ENCODE results near the gene OLFML1.
A peak's percentile ranks its signal among the peaks of the same experiment; 100 is the strongest.

OLFML1 gene

GRCh38 chr11:7489376-7489775 is 4.1 kb downstream of the OLFML1 start:
- TF ChIP-seq CTCF (IDR thresholded peaks at IDR 0.05; ENCODE audit: unreplicated experiment in 3 of 3), result no peak
- peaks cover 13% of the 10 kb centered on the region for H3K36me3 Mint-ChIP-seq (ENCODE audit: low read depth)
- peaks cover 34% of the 10 kb centered on the region for H3K4me1 Mint-ChIP-seq
- H3K27me3 Mint-ChIP-seq (ENCODE audit: low read depth), result no peaks in the 10 kb centered on the region
- no peak overlapping the region for H3K27ac Mint-ChIP-seq
- H3K4me3 Mint-ChIP-seq, result no peak overlapping the region
- H3K9me3 Mint-ChIP-seq, result no peaks in the 10 kb centered on the region

DNA sequence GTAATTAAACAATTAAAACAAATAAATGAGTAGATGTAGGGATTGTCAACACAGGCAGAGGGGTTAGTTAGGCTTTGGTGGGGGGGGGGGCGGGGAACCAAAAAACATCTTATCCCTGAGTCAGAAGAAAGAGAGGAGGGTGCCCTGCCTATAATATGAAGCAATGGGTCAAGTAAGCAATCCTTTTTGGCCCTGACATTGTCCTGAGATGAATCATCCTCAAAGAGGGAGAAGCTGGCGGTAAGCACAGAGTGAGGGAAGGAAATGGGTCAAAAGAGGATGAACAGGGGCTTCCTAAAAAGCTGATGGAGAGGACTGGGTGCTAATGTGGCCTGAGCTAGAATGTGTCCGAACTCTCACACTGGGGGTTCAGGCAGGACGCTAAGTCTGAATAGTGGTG is 4.7 kb downstream of the OLFML1 start:
- Mint-ChIP-seq H3K27ac (no peak overlapping the region), H3K4me3 (no peak overlapping the region), H3K9me3 (no peaks in the 10 kb centered on the region), H3K27me3 (ENCODE audit: low read depth) (no peaks in the 10 kb centered on the region), H3K4me1 (peaks cover 29% of the 10 kb centered on the region), H3K36me3 (ENCODE audit: low read depth) (peaks cover 13% of the 10 kb centered on the region)
- TF ChIP-seq CTCF (IDR thresholded peaks at IDR 0.05; ENCODE audit: unreplicated experiment in 3 of 3), result no peak

- H3K9me3 Mint-ChIP-seq, result no peaks in the 10 kb centered on the region
- TF ChIP-seq CTCF (IDR thresholded peaks at IDR 0.05; ENCODE audit: unreplicated experiment in 3 of 3), result no peak
- H3K36me3 Mint-ChIP-seq (ENCODE audit: low read depth), result peaks cover 13% of the 10 kb centered on the region
- H3K27me3 Mint-ChIP-seq (ENCODE audit: low read depth), result no peaks in the 10 kb centered on the region
- peaks cover 25% of the 10 kb centered on the region for H3K4me1 Mint-ChIP-seq
- peak overlapping the region in 1 of 3 experiments; percentile 11 for H3K27ac Mint-ChIP-seq
- H3K4me3 Mint-ChIP-seq, result peak overlapping the region in 2 of 3 experiments; percentile 19 to 37
Measured at GRCh38 chr11:7490535-7490934, 5.2 kb downstream of the OLFML1 start.

- Mint-ChIP-seq H3K9me3 (no peaks in the 10 kb centered on the region), H3K4me3 (no peak overlapping the region), H3K36me3 (ENCODE audit: low read depth) (peaks cover 17% of the 10 kb centered on the region), H3K4me1 (peaks cover 18% of the 10 kb centered on the region), H3K27ac (no peak overlapping the region), H3K27me3 (ENCODE audit: low read depth) (no peaks in the 10 kb centered on the region)
- TF ChIP-seq CTCF (IDR thresholded peaks at IDR 0.05; ENCODE audit: unreplicated experiment in 3 of 3), result no peak
Measured at GRCh38 chr11:7492253-7492652, 6.9 kb downstream of the OLFML1 start.

DNA sequence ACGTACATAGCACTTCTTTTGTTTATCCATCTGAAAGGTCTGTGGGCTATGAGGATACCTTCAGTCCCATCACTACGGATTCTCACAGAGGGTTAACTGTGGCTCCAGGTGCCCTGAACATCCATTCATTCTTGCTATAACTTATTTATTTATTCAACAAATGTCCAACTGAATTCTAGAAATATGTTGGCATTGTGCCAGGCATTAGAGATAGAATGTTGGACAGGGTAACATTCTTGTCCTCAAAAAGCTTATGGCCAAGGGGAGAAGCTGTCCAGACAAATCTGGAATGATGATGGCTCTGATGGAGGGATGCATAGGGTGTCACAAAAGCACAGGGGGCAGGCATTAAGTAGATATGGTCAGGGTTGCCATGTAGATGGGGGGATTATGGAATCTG is 8.4 kb downstream of the OLFML1 start:
- H3K4me3 Mint-ChIP-seq, result no peak overlapping the region
- no peaks in the 10 kb centered on the region for H3K9me3 Mint-ChIP-seq
- no peak overlapping the region for H3K27ac Mint-ChIP-seq
- no peaks in the 10 kb centered on the region for H3K27me3 Mint-ChIP-seq (ENCODE audit: low read depth)
- TF ChIP-seq CTCF (IDR thresholded peaks at IDR 0.05; ENCODE audit: unreplicated experiment in 3 of 3), result no peak
- peaks cover 14% of the 10 kb centered on the region for H3K4me1 Mint-ChIP-seq
- H3K36me3 Mint-ChIP-seq (ENCODE audit: low read depth), result peaks cover 12% of the 10 kb centered on the region

DNA sequence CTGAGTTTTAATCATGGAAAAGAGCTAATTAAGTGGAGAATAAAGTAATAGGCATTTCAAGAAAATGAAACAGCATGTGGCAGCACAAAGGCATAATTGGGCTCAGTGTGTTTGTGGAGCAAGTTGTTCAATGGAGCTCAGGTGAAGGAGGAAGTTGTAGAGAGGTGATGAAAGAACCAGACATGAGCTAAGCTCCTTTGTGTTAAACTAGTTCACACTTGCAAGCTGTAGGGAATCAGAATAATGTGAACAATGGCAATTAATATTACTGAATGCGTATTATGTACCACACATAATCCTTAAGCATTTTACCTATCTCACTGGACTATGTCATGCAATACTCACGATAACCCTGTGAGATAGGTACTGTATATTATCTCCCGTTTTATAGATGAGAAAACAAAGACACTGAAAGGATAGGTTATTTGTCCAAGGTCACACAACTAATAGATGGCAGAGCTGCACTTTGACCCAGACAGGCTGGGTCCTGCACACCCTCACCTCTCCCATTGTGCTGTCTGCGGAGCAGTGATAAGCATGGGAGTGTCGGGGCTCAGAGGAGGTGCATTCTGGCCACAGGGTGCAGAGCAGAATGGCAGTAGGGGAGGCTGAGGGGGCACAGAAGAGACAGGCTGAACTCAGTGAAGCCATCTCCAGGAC is 8.9 kb downstream of the OLFML1 start:
- Mint-ChIP-seq H3K9me3 (no peaks in the 10 kb centered on the region), H3K27ac (no peak overlapping the region)

More for the DNA sequence above, 8.9 kb downstream of the OLFML1 start:
- Mint-ChIP-seq H3K4me1 (peaks cover 16% of the 10 kb centered on the region), H3K4me3 (no peak overlapping the region), H3K36me3 (ENCODE audit: low read depth) (peaks cover 8% of the 10 kb centered on the region), H3K27me3 (ENCODE audit: low read depth) (no peaks in the 10 kb centered on the region)
- no peak for TF ChIP-seq CTCF (IDR thresholded peaks at IDR 0.05; ENCODE audit: unreplicated experiment in 3 of 3)

Data from nephron (organoid).